IPS DF 6.9 (cell line): ENCODE data around the gene SLF2.

Experiments
- DNase-seq: peaks from one replicate; pipeline ENCODE4 v3.0.0-alpha.2; 2013; ENCODE audit warnings: low read depth, low spot score
- H3K27ac ChIP-seq: one replicate; pipeline ENCODE4 v1.5.1; 2013; ENCODE audit warnings: low read length, control low read depth
- H3K27me3 ChIP-seq: 2 replicates; pipeline ENCODE4 v1.6.1; 2013; ENCODE audit warnings: mild to moderate bottlenecking, low read length; ENCODE audit not compliant: control insufficient read depth, insufficient read depth
- H3K36me3 ChIP-seq: 2 replicates; pipeline ENCODE4 v1.6.1; 2013; ENCODE audit warnings: low read length; ENCODE audit not compliant: control insufficient read depth, insufficient read depth
- H3K4me1 ChIP-seq: 2 replicates; pipeline ENCODE4 v1.6.1; 2013; ENCODE audit warnings: low read length; ENCODE audit not compliant: control insufficient read depth, insufficient read depth
- H3K4me3 ChIP-seq: 2 replicates; pipeline ENCODE4 v1.5.1; 2013; ENCODE audit warnings: mild to moderate bottlenecking, low read length
- H3K9me3 ChIP-seq: 2 replicates; pipeline ENCODE4 v1.6.1; 2013; ENCODE audit warnings: low read length, inconsistent platforms; ENCODE audit not compliant: control insufficient read depth, insufficient read depth
- WGBS: extraction: QIAGEN DNeasy Blood & Tissue Kit; methylation state at CpG from one replicate; pipeline ENCODE4 v1.1.7; 2013; ENCODE audit warnings: mixed read lengths, missing lambda C conversion rate; ENCODE audit not compliant: insufficient read length, insufficient coverage; 5-methylcytosine and 5-hydroxymethylcytosine counted together

Gene SLF2

DNA sequence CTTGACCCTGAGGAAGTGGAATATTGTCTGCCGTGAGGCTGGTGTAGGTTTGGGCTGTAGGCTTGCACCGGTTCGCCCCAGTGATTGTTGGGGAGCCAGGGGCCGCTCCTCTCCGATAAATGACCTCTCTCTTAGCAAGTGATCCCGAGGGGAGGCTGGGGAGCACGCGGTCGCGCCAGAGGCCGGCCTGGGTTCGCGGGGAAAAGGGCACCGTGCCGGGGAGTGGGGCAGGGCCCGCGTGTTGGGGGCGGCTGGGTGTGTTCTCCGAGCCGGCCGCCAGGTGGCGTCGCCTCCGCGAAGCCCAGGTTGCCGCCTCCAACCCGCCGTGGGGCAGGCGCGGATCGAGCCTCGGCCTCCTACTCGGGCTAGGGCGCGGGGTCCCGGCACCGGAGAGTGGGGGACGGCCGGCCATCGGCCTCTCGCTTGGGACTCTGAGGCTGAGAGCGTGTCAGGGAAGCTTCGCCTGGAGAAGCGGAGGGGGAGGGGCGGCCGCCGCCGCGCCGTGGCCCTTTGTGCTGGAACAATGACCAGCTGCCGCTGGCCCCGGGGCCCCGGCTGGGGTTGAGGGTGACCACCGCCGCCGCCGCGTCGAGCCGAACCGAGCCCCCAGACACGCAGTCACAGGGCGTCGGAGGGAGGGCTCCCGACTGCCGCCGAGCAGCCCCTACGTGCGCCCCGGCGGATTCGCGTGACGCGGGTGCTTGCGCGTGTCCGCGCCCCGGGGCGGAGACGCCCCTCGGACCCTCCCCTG is 86.4 kb downstream of the SLF2 start:
- H3K4me1 ChIP-seq: peaks cover 11% of the 10 kb centered on the region; the same call in 1 of the 2 replicates
- H3K27ac ChIP-seq: no peak overlapping the region
- peaks cover 15% of the 10 kb centered on the region for H3K36me3 ChIP-seq
- H3K9me3 ChIP-seq: no peaks in the 10 kb centered on the region
- no CpG with 5 or more reads among the region's 83 CpGs for WGBS
- H3K27me3 ChIP-seq: no peaks in the 10 kb centered on the region
- H3K4me3 ChIP-seq: peak overlapping the region; percentile 73
- no peak for DNase-seq

GRCh38 chr10:100999742-101000126 is 87.0 kb downstream of the SLF2 start, which contains the start of gene LZTS2:
Gene LZTS2, plus strand, starts transcription at chr10:100999808. Its CDS starts 2,731 bp downstream, at chr10:101002539.
- H3K4me3 ChIP-seq: peak within 1 kb of the TSS; percentile 73
- no CpG with 5 or more reads among the region's 44 CpGs for whole genome bisulfite sequencing

GRCh38 chr10:101000127-101000914 is 87.6 kb downstream of the SLF2 start:
- WGBS: no CpG with 5 or more reads among the region's 19 CpGs
- H3K27me3 ChIP-seq: no peaks in the 10 kb centered on the region
- H3K4me1 ChIP-seq: peaks cover 11% of the 10 kb centered on the region; the same call in 1 of the 2 replicates
- no peak for DNase-seq
- no peaks in the 10 kb centered on the region for H3K9me3 ChIP-seq
- peaks cover 16% of the 10 kb centered on the region for H3K36me3 ChIP-seq
- H3K4me3 ChIP-seq: peak overlapping the region; percentile 73; the same call in 1 of the 2 replicates
- H3K27ac ChIP-seq: no peak overlapping the region

More at GRCh38 chr10:100999742-101000126, 87.0 kb downstream of the SLF2 start, which contains the start of gene LZTS2:
- peaks cover 15% of the 10 kb centered on the region for H3K36me3 ChIP-seq
- no peak within 1 kb of the TSS for H3K27ac ChIP-seq
- H3K4me1 ChIP-seq: peaks cover 11% of the 10 kb centered on the region; the same call in 1 of the 2 replicates
- H3K27me3 ChIP-seq: no peaks in the 10 kb centered on the region
- H3K9me3 ChIP-seq: no peaks in the 10 kb centered on the region
- no peak for DNase-seq

DNA sequence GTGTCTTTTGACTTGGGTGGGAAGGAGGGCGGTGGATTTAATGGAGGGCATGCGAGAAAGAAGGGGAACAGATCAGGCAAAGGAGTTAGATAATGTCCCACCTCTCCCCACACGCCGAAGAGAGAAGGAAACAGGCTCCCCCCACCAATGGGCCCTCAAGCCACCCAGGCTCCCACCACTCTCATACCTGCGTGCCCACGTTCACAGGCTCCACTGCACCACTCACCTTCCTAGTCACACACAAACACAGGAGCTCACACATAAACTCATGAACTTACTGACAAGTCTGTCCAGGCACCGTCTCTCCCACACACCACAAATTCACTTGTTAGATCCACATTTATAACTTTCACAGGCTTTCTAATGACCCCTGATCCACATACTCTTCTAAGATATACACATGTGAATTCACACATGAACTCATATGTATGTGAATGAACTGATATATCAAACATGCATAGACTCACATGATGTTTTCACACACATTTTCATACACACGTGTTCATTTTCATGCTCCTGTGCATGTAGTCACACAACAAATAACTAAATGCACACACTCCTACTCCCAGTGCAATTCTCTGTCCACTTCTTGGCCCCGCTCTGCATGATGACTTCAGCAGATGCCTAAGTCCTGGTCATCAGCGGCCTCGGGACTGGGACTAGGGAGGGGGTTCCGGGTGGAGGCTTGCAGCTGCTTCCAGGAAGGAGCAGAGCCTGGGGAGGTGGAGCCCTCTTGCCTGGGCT is 88.3 kb downstream of the SLF2 start:
- Histone ChIP-seq H3K27ac (no peak overlapping the region), H3K4me3 (no peak overlapping the region; the same call in 1 of the 2 replicates), H3K36me3 (peaks cover 24% of the 10 kb centered on the region), H3K27me3 (no peaks in the 10 kb centered on the region), H3K9me3 (no peaks in the 10 kb centered on the region), H3K4me1 (peaks cover 11% of the 10 kb centered on the region; the same call in 1 of the 2 replicates)
- DNase-seq: no peak
- WGBS: no CpG with 5 or more reads among the region's 12 CpGs

DNA sequence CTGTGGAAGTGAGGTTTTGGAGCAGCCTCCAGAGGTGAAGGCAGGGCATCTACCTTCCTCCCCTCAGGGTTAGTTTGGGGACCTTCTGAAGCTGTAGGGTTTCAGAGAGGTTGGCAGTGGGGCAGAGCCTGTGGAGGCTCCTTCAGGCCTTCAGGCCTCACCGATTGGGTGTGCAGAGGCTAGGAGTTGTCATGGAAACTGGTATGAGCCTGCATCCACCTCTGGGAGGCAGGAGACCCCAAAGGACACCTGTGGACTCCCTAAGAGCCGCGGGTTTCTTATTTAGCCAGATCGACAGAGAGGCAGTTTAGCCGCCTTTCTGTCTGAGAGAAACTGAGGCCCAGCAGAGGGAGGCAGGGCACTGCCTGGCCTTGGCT is 88.9 kb downstream of the SLF2 start:
- Histone ChIP-seq H3K27me3 (no peaks in the 10 kb centered on the region), H3K4me3 (no peak overlapping the region), H3K4me1 (peaks cover 6% of the 10 kb centered on the region; the same call in 1 of the 2 replicates), H3K9me3 (no peaks in the 10 kb centered on the region), H3K27ac (no peak overlapping the region), H3K36me3 (peaks cover 29% of the 10 kb centered on the region)
- DNase-seq: no peak
- no CpG with 5 or more reads among the region's 5 CpGs for WGBS

GRCh38 chr10:101002456-101002855 is 89.7 kb downstream of the SLF2 start:
- Histone ChIP-seq H3K4me3 (no peak overlapping the region), H3K9me3 (no peaks in the 10 kb centered on the region), H3K36me3 (peaks cover 32% of the 10 kb centered on the region), H3K27ac (no peak overlapping the region), H3K27me3 (no peaks in the 10 kb centered on the region), H3K4me1 (peaks cover 6% of the 10 kb centered on the region; the same call in 1 of the 2 replicates)
- no peak for DNase-seq
- no CpG with 5 or more reads among the region's 11 CpGs for WGBS

GRCh38 chr10:101003639-101004206 is 91.0 kb downstream of the SLF2 start:
- no CpG with 5 or more reads among the region's 18 CpGs for WGBS
- no peaks in the 10 kb centered on the region for H3K27me3 ChIP-seq
- H3K36me3 ChIP-seq: peaks cover 32% of the 10 kb centered on the region
- H3K4me1 ChIP-seq: peaks cover 4% of the 10 kb centered on the region; the same call in 1 of the 2 replicates
- no peak overlapping the region for H3K4me3 ChIP-seq
- no peaks in the 10 kb centered on the region for H3K9me3 ChIP-seq
- H3K27ac ChIP-seq: no peak overlapping the region
- DNase-seq: no peak

- Histone ChIP-seq H3K4me1 (peaks cover 3% of the 10 kb centered on the region; the same call in 1 of the 2 replicates), H3K9me3 (no peaks in the 10 kb centered on the region), H3K4me3 (no peak overlapping the region), H3K27ac (no peak overlapping the region), H3K36me3 (peaks cover 32% of the 10 kb centered on the region), H3K27me3 (no peaks in the 10 kb centered on the region)
- no peak for DNase-seq
- no CpG with 5 or more reads among the region's 23 CpGs for WGBS
These were observed 92.6 kb downstream of the SLF2 start for GRCh38 chr10:101005361-101005760.

- no peak for DNase-seq
- Histone ChIP-seq H3K27me3 (no peaks in the 10 kb centered on the region), H3K4me3 (no peak overlapping the region), H3K36me3 (peaks cover 32% of the 10 kb centered on the region), H3K27ac (no peak overlapping the region), H3K9me3 (no peaks in the 10 kb centered on the region), H3K4me1 (peaks cover 1% of the 10 kb centered on the region; the same call in 1 of the 2 replicates)
- no CpG with 5 or more reads among the region's 4 CpGs for WGBS
These were observed 93.3 kb downstream of the SLF2 start for GRCh38 chr10:101005869-101006567.
